Naive thymus-derived CD4-positive, alpha-beta T cell (primary cell): ENCODE data around the gene CRLF1. TPM values are rescaled to one million over a fixed set of nuclear protein-coding genes. Genes with fewer than 3 reads are reported as not detected.

Experiments
- ATAC-seq: fragments of 150-1000 bp; cut with Tn5 transposase; 2 replicates; pipeline ENCODE4 v1.10.0; 2021; ENCODE audit warnings: mild to moderate bottlenecking, moderate library complexity
- CTCF ChIA-PET: fragments of 350-600 bp; sonication (Branson Sonifier 250); formaldehyde crosslinking; loops from one replicate; lab custom pipeline; 2021; ENCODE audit warnings: antibody characterized with exemption; lab: Charles Lee
- POLR2A ChIA-PET: fragments of 350-600 bp; sonication (Branson Sonifier 250); formaldehyde crosslinking; loops from one replicate; lab custom pipeline; 2021; ENCODE audit warnings: antibody characterized with exemption, inconsistent platforms; lab: Charles Lee
- DNase-seq, 9 donors: peaks; one replicate each; pipeline versions ENCODE4 v3.0.0 to v3.0.0-alpha.2; 2020 to 2022; ENCODE audit warnings: mixed read lengths in 1 of 9
- H3K27ac ChIP-seq: one replicate; pipeline ENCODE4 v1.7.0; 2013; ENCODE audit warnings: mild to moderate bottlenecking, low read depth, low read length, moderate library complexity
- H3K27me3 ChIP-seq, 2 donors: one replicate each; pipeline ENCODE4 v1.7.0; 2013; ENCODE audit warnings: low read length in 2 of 2, mild to moderate bottlenecking in 2 of 2, moderate library complexity in 2 of 2; ENCODE audit not compliant: control insufficient read depth in 2 of 2, insufficient read depth in 2 of 2
- H3K36me3 ChIP-seq, 3 experiments: 1 replicate in 2 of 3; 2 replicates in 1 of 3; pipeline ENCODE4 v1.7.0; 2013; ENCODE audit warnings: low read length in 3 of 3, mild to moderate bottlenecking in 3 of 3, moderate library complexity in 1 of 3; ENCODE audit not compliant: insufficient read depth in 3 of 3, control insufficient read depth in 2 of 3
- H3K4me1 ChIP-seq, 2 donors: one replicate each; pipeline ENCODE4 v1.7.0; 2013; ENCODE audit warnings: low read length in 2 of 2, mild to moderate bottlenecking in 2 of 2, moderate library complexity in 1 of 2; ENCODE audit not compliant: control insufficient read depth in 2 of 2, insufficient read depth in 2 of 2
- H3K4me3 ChIP-seq: 2 replicates; pipeline ENCODE4 v1.7.0; 2013; ENCODE audit warnings: mild to moderate bottlenecking, low read length
- H3K9me3 ChIP-seq, 3 experiments: 1 replicate in 2 of 3; 2 replicates in 1 of 3; pipeline ENCODE4 v1.7.0; 2013; ENCODE audit warnings: low read length in 3 of 3; ENCODE audit not compliant: control insufficient read depth in 2 of 3
- H3K27ac Mint-ChIP-seq, 9 donors: one replicate each; pipeline ENCODE4 v1.8.0; 2020 to 2022; ENCODE audit warnings: mixed read lengths in 9 of 9, mild to moderate bottlenecking in 8 of 9, moderate library complexity in 5 of 9, inconsistent platforms in 2 of 9
- H3K27me3 Mint-ChIP-seq, 5 donors: one replicate each; pipeline ENCODE4 v1.8.0; 2021 to 2022; ENCODE audit warnings: mixed read lengths in 5 of 5, mild to moderate bottlenecking in 1 of 5
- H3K36me3 Mint-ChIP-seq, 5 donors: one replicate each; pipeline ENCODE4 v1.8.0; 2020 to 2022; ENCODE audit warnings: mixed read lengths in 5 of 5, mild to moderate bottlenecking in 3 of 5, inconsistent platforms in 1 of 5
- H3K4me1 Mint-ChIP-seq, 7 donors: one replicate each; pipeline ENCODE4 v1.8.0; 2020 to 2022; ENCODE audit warnings: mixed read lengths in 7 of 7, mild to moderate bottlenecking in 3 of 7, inconsistent platforms in 1 of 7
- H3K4me3 Mint-ChIP-seq, 10 donors: one replicate each; pipeline ENCODE4 v1.8.0; 2020 to 2022; ENCODE audit warnings: mild to moderate bottlenecking in 10 of 10, mixed read lengths in 10 of 10, moderate library complexity in 6 of 10, inconsistent platforms in 2 of 10
- H3K9me3 Mint-ChIP-seq, 11 donors: one replicate each; pipeline ENCODE4 v1.8.0; 2020 to 2022; ENCODE audit warnings: mixed read lengths in 11 of 11, mild to moderate bottlenecking in 4 of 11, inconsistent platforms in 1 of 11, moderate library complexity in 1 of 11
- intact Hi-C, 2 donors: fragments of 100-400 bp; cut with micrococcal nuclease; formaldehyde crosslinking; loops; one replicate each; pipeline ENCODE4 v1.15.1; 2023
- polyA plus RNA-seq, 2 donors: library from polyadenylated mRNA; unstranded; fragments of 300-500 nt; fragmentation: Illumina TruSeq; gene quantifications; one replicate each; pipeline ENCODE4 v1.2.3, GENCODE V29; 2021
- total RNA-seq, 6 experiments: library from RNA in 5 of 6; stranded (reverse) in 5 of 6; gene quantifications; 1 replicate in 5 of 6; 2 replicates in 1 of 6; pipeline ENCODE4 v1.2.3 and lab custom pipeline; 2021 to 2026

CRLF1 gene
- total and polyA plus RNA-seq, 7 experiments from 2014 or later = 0.28 to 0.49 TPM; not detected in 5

- H3K27me3 ChIP-seq = no peaks in the 10 kb centered on the region
- ChIA-PET POLR2A (interaction anchor here (1.2 to 2.9 kb wide), 12 partner anchors 12 to 332 kb away, joined by 3 to 47 read pairs (median 10); partner anchors contain the start of genes COPE, DDX49, ELL and FKBP8), CTCF (interaction anchor here (0.7 to 2.2 kb wide), 9 partner anchors 15 to 325 kb away, joined by 3 to 10 read pairs (median 4); partner anchors contain the start of gene KXD1)
- peak overlapping the region; percentile 89 to 96 (median 93) for H3K27ac Mint-ChIP-seq
- no peaks in the 10 kb centered on the region for H3K27me3 Mint-ChIP-seq
- no peaks in the 10 kb centered on the region for H3K9me3 ChIP-seq
- peak overlapping the region; percentile 80 to 95 (median 92) for H3K4me3 Mint-ChIP-seq
- peaks cover 0 to 7% (median 0%) of the 10 kb centered on the region in 3 experiments for H3K36me3 ChIP-seq
- DNase-seq = no peak
- intact Hi-C loops = loop anchor here (1.0 to 10.0 kb wide), 8 partner anchors 17 to 331 kb away; partner anchors contain the start of genes UBA52 (in 2 of the 2), COPE (in 1 of the 2), CRTC1 (in 1 of the 2) and DDX49 (in 1 of the 2)
- peaks cover 20 to 52% (median 38%) of the 10 kb centered on the region in 7 donors for H3K4me1 Mint-ChIP-seq
- peaks cover 0 to 18% (median 0%) of the 10 kb centered on the region in 5 donors for H3K36me3 Mint-ChIP-seq
- peaks cover 0 to 2% (median 0%) of the 10 kb centered on the region in 11 donors for H3K9me3 Mint-ChIP-seq
- peak overlapping the region; percentile 72 for H3K4me3 ChIP-seq
- ATAC-seq = peak; percentile 2
- peak overlapping the region; percentile 88 for H3K27ac ChIP-seq
- H3K4me1 ChIP-seq = peaks cover 18 to 33% of the 10 kb centered on the region in 2 donors
Observed at GRCh38 chr19:18587962-18588610, 18.5 kb downstream of the CRLF1 start.

DNA sequence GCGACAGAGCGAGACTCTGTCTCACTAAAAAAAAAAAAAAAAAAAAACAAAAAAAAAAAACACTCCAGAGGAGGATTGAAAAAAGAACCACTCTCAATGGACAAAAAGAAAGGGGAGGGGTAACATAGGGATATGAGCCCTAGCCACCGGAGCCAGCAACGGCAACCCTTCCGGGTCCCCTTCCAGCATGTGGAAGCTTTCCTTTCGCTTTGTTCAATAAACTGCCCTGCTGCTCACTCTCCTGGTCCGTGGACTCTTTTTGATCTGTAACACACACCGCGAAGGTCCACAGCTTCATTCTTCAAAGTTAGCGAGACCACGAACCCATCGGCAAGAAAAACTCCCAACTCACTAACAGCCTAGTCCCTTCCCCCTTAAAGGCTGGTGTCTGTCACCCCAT lies 19.0 kb downstream of the CRLF1 start:
- Mint-ChIP-seq H3K36me3 (peaks cover 0 to 18% (median 0%) of the 10 kb centered on the region in 5 donors), H3K4me3 (peak overlapping the region; percentile 47 to 95 (median 89)), H3K27ac (peak overlapping the region in 7 of 9 donors; percentile 91 to 96 (median 93)), H3K27me3 (no peaks in the 10 kb centered on the region), H3K9me3 (peaks cover 0 to 2% (median 0%) of the 10 kb centered on the region in 11 donors), H3K4me1 (peaks cover 20 to 52% (median 38%) of the 10 kb centered on the region in 7 donors)
- Histone ChIP-seq H3K27ac (peak overlapping the region; percentile 88), H3K4me1 (peaks cover 18 to 33% of the 10 kb centered on the region in 2 donors), H3K36me3 (peaks cover 0 to 7% (median 0%) of the 10 kb centered on the region in 3 experiments), H3K9me3 (no peaks in the 10 kb centered on the region), H3K27me3 (no peaks in the 10 kb centered on the region), H3K4me3 (peak overlapping the region; percentile 72)
- ATAC-seq (no peak), DNase-seq (peak in 1 of 9 donors; percentile 7)
- POLR2A ChIA-PET = interaction anchor here (1.5 to 2.9 kb wide), 7 partner anchors 11 to 244 kb away, joined by 4 to 47 read pairs (median 15); partner anchors contain the start of genes ELL, KXD1, UBA52 and UPF1
- intact Hi-C loops = loop anchor here (5.0 to 10.0 kb wide), 3 partner anchors 95 to 245 kb away; partner anchors contain the start of genes CRTC1 (in 1 of the 2) and UPF1 (in 1 of the 2)
- CTCF ChIA-PET = interaction anchor here (0.7 to 1.5 kb wide), 4 partner anchors 30 to 279 kb away, joined by 3 to 6 read pairs (median 3); partner anchors contain the start of gene KXD1

GRCh38 chr19:18586306-18586705 lies 20.3 kb downstream of the CRLF1 start:
- Histone ChIP-seq H3K36me3 (peaks cover 0 to 7% (median 0%) of the 10 kb centered on the region in 3 experiments), H3K4me3 (no peak overlapping the region), H3K27ac (no peak overlapping the region), H3K9me3 (no peaks in the 10 kb centered on the region), H3K4me1 (peaks cover 18 to 33% of the 10 kb centered on the region in 2 donors), H3K27me3 (no peaks in the 10 kb centered on the region)
- peaks cover 0 to 18% (median 0%) of the 10 kb centered on the region in 5 donors for H3K36me3 Mint-ChIP-seq
- no peaks in the 10 kb centered on the region for H3K27me3 Mint-ChIP-seq
- ChIA-PET CTCF (interaction anchor here (0.8 kb wide), 1 partner anchor 259 kb away, joined by 3 read pairs; no protein-coding TSS in a partner anchor), POLR2A (interaction anchor here (0.9 to 2.3 kb wide), 4 partner anchors 11 to 64 kb away, joined by 3 to 19 read pairs (median 4); partner anchors contain the start of gene UBA52)
- no peak for ATAC-seq
- H3K27ac Mint-ChIP-seq = peak overlapping the region in 7 of 9 donors; percentile 9 to 96 (median 51)
- H3K4me1 Mint-ChIP-seq = peaks cover 20 to 52% (median 38%) of the 10 kb centered on the region in 7 donors
- intact Hi-C loops = loop anchor here (5.0 to 10.0 kb wide), 3 partner anchors 96 to 246 kb away; partner anchors contain the start of genes CRTC1 (in 1 of the 2) and UPF1 (in 1 of the 2)
- no peak for DNase-seq
- peak overlapping the region in 4 of 10 donors; percentile 16 to 53 (median 28) for H3K4me3 Mint-ChIP-seq
- H3K9me3 Mint-ChIP-seq = peaks cover 0 to 2% (median 0%) of the 10 kb centered on the region in 11 donors

GRCh38 chr19:18580311-18580710 lies 26.3 kb downstream of the CRLF1 start:
- H3K27me3 ChIP-seq = no peaks in the 10 kb centered on the region
- ChIA-PET CTCF (interaction anchor here (0.5 kb wide), 1 partner anchor 80 kb away, joined by 4 read pairs; no protein-coding TSS in a partner anchor), POLR2A (interaction anchor here (0.8 to 1.7 kb wide), 2 partner anchors 9 to 271 kb away, joined by 3 to 9 read pairs; partner anchors contain the start of gene UBA52)
- intact Hi-C loops = loop anchor here in 1 of 2 donors (10.0 kb wide), 1 partner anchor 126 kb away; no protein-coding TSS in a partner anchor
- no peak overlapping the region for H3K27ac ChIP-seq
- DNase-seq (no peak), ATAC-seq (no peak)
- H3K4me1 ChIP-seq = peaks cover 0 to 4% of the 10 kb centered on the region in 2 donors
- H3K9me3 ChIP-seq = no peaks in the 10 kb centered on the region
- peaks cover 0 to 2% (median 0%) of the 10 kb centered on the region in 11 donors for H3K9me3 Mint-ChIP-seq
- H3K36me3 ChIP-seq = peaks cover 7 to 32% (median 9%) of the 10 kb centered on the region in 3 experiments
- peaks cover 2 to 9% (median 3%) of the 10 kb centered on the region in 7 donors for H3K4me1 Mint-ChIP-seq
- H3K27me3 Mint-ChIP-seq = no peaks in the 10 kb centered on the region
- no peak overlapping the region for H3K4me3 ChIP-seq
- H3K36me3 Mint-ChIP-seq = peaks cover 0 to 13% (median 2%) of the 10 kb centered on the region in 5 donors
- no peak overlapping the region for H3K4me3 Mint-ChIP-seq
- no peak overlapping the region for H3K27ac Mint-ChIP-seq

- peaks cover 6 to 24% (median 12%) of the 10 kb centered on the region in 7 donors for H3K4me1 Mint-ChIP-seq
- no peak overlapping the region for H3K27ac ChIP-seq
- DNase-seq (no peak), ATAC-seq (no peak)
- ChIA-PET POLR2A (no interaction called here), CTCF (no interaction called here)
- H3K27me3 Mint-ChIP-seq = no peaks in the 10 kb centered on the region
- no peak overlapping the region for H3K4me3 Mint-ChIP-seq
- H3K9me3 ChIP-seq = no peaks in the 10 kb centered on the region
- no peak overlapping the region for H3K4me3 ChIP-seq
- peaks cover 14 to 51% (median 30%) of the 10 kb centered on the region in 3 experiments for H3K36me3 ChIP-seq
- H3K27me3 ChIP-seq = no peaks in the 10 kb centered on the region
- intact Hi-C loops = loop anchor here in 1 of 2 donors (10.0 kb wide), 1 partner anchor 103 kb away; no protein-coding TSS in a partner anchor
- H3K36me3 Mint-ChIP-seq = peaks cover 0 to 25% (median 13%) of the 10 kb centered on the region in 5 donors
- H3K9me3 Mint-ChIP-seq = peaks cover 0 to 2% (median 0%) of the 10 kb centered on the region in 11 donors
- peak overlapping the region in 1 of 9 donors; percentile 67 for H3K27ac Mint-ChIP-seq
- peaks cover 12 to 14% of the 10 kb centered on the region in 2 donors for H3K4me1 ChIP-seq
Observed at GRCh38 chr19:18577365-18577914, 29.2 kb downstream of the CRLF1 start.
